ENCODE results near the gene TEKT2.

TEKT2 gene

GRCh38 chr1:36116901-36117300 lies 33.0 kb downstream of the TEKT2 start:
- TF ChIP-seq EZH2phosphoT487 (IDR thresholded peaks at IDR 0.05; ENCODE audit: borderline replicate concordance, low read length) = no peak
- TF ChIP-seq CTCF (IDR thresholded peaks at IDR 0.05; ENCODE audit: low read depth, low read length, poor library complexity, severe bottlenecking) = no peak
- Histone ChIP-seq H3K4me3 (ENCODE audit: low read length) (no peak overlapping the region), H3K27me3 (ENCODE audit: control insufficient read depth, low read length) (no peaks in the 10 kb centered on the region), H3K9me2 (replicated peaks; ENCODE audit: control insufficient read depth, low read length) (no peaks in the 10 kb centered on the region), H3F3A (ENCODE audit: control insufficient read depth, insufficient read depth) (no peaks in the 10 kb centered on the region), H4K20me1 (ENCODE audit: control insufficient read depth, insufficient read depth, low read depth, low read length) (no peaks in the 10 kb centered on the region), H3K79me2 (ENCODE audit: control insufficient read depth, low read length) (no peaks in the 10 kb centered on the region), H3K36me3 (ENCODE audit: control insufficient read depth, low read length) (no peaks in the 10 kb centered on the region), H3K27ac (ENCODE audit: low read depth, low read length) (no peak overlapping the region), H3K9me3 (ENCODE audit: control insufficient read depth, insufficient read depth, low read length) (no peaks in the 10 kb centered on the region), H3K4me2 (ENCODE audit: low read length) (no peak overlapping the region), H3K4me1 (ENCODE audit: control insufficient read depth, low read length) (peaks cover 10% of the 10 kb centered on the region)

GRCh38 chr1:36118447-36119204 lies 34.7 kb downstream of the TEKT2 start:
- Histone ChIP-seq H3K79me2 (ENCODE audit: control insufficient read depth, low read length) (no peaks in the 10 kb centered on the region), H4K20me1 (ENCODE audit: control insufficient read depth, insufficient read depth, low read depth, low read length) (no peaks in the 10 kb centered on the region), H3K36me3 (ENCODE audit: control insufficient read depth, low read length) (no peaks in the 10 kb centered on the region), H3K27me3 (ENCODE audit: control insufficient read depth, low read length) (peaks cover 13% of the 10 kb centered on the region; the same call in 1 of the 2 replicates), H3F3A (ENCODE audit: control insufficient read depth, insufficient read depth) (no peaks in the 10 kb centered on the region), H3K9me2 (replicated peaks; ENCODE audit: control insufficient read depth, low read length) (no peaks in the 10 kb centered on the region), H3K4me3 (ENCODE audit: low read length) (no peak overlapping the region), H3K4me2 (ENCODE audit: low read length) (no peak overlapping the region), H3K4me1 (ENCODE audit: control insufficient read depth, low read length) (peaks cover 24% of the 10 kb centered on the region), H3K9me3 (ENCODE audit: control insufficient read depth, insufficient read depth, low read length) (no peaks in the 10 kb centered on the region), H3K27ac (ENCODE audit: low read depth, low read length) (no peak overlapping the region)
- TF ChIP-seq EZH2phosphoT487 (IDR thresholded peaks at IDR 0.05; ENCODE audit: borderline replicate concordance, low read length) = no peak
- TF ChIP-seq CTCF (IDR thresholded peaks at IDR 0.05; ENCODE audit: low read depth, low read length, poor library complexity, severe bottlenecking) = no peak

GRCh38 chr1:36119456-36119855 lies 35.6 kb downstream of the TEKT2 start:
- H4K20me1 ChIP-seq (ENCODE audit: control insufficient read depth, insufficient read depth, low read depth, low read length) = no peaks in the 10 kb centered on the region
- H3K9me2 ChIP-seq (replicated peaks; ENCODE audit: control insufficient read depth, low read length) = no peaks in the 10 kb centered on the region
- H3K9me3 ChIP-seq (ENCODE audit: control insufficient read depth, insufficient read depth, low read length) = no peaks in the 10 kb centered on the region
- H3K27me3 ChIP-seq (ENCODE audit: control insufficient read depth, low read length) = peaks cover 21% of the 10 kb centered on the region
- H3K4me1 ChIP-seq (ENCODE audit: control insufficient read depth, low read length) = peaks cover 17% of the 10 kb centered on the region
- H3F3A ChIP-seq (ENCODE audit: control insufficient read depth, insufficient read depth) = no peaks in the 10 kb centered on the region
- H3K4me2 ChIP-seq (ENCODE audit: low read length) = no peak overlapping the region
- H3K27ac ChIP-seq (ENCODE audit: low read depth, low read length) = no peak overlapping the region
- no peaks in the 10 kb centered on the region for H3K36me3 ChIP-seq (ENCODE audit: control insufficient read depth, low read length)
- TF ChIP-seq CTCF (IDR thresholded peaks at IDR 0.05; ENCODE audit: low read depth, low read length, poor library complexity, severe bottlenecking) (no peak), EZH2phosphoT487 (IDR thresholded peaks at IDR 0.05; ENCODE audit: borderline replicate concordance, low read length) (no peak)
- H3K4me3 ChIP-seq (ENCODE audit: low read length) = no peak overlapping the region
- no peaks in the 10 kb centered on the region for H3K79me2 ChIP-seq (ENCODE audit: control insufficient read depth, low read length)
